Fibroblast of the aortic adventitia (primary cell): ENCODE measurements around the gene RAB11B. TPM values are rescaled to one million over a fixed set of nuclear protein-coding genes. Genes with fewer than 3 reads are reported as not detected.
"Not testable (repeated sequence)": the region's sequence is repeated elsewhere in the genome, so short reads cannot be mapped to it uniquely, and the experiment has no call there.

Experiments used
- DNase-seq: peaks from one replicate; pipeline ENCODE4 v3.0.0-alpha.2; 2010; ENCODE audit warnings: low read depth
- H3K4me3 ChIP-seq: 2 replicates; pipeline ENCODE4 v1.5.1; 2011; ENCODE audit warnings: low read depth, mild to moderate bottlenecking, control low read depth, low read length, moderate library complexity
- CTCF ChIP-seq: IDR thresholded peaks from 2 replicates; pipeline ENCODE4 v1.5.1; 2011; ENCODE audit warnings: mild to moderate bottlenecking, low read length, control low read depth, inconsistent platforms; ENCODE audit not compliant: insufficient read depth
- total RNA-seq: library from RNA; depleted of rRNA; stranded (reverse); fragments of >200 nt; gene quantifications from 2 replicates; pipeline ENCODE4 v1.2.3, GENCODE V29; 2012; ENCODE audit warnings: low replicate concordance

RAB11B gene
- total RNA-seq, 1 donor, result 15.7 TPM

- no peak for DNase-seq
- TF ChIP-seq CTCF, result no peak
- no peak overlapping the region for H3K4me3 ChIP-seq
Measured at GRCh38 chr19:8416796-8417195, 26.6 kb downstream of the RAB11B start.

DNA sequence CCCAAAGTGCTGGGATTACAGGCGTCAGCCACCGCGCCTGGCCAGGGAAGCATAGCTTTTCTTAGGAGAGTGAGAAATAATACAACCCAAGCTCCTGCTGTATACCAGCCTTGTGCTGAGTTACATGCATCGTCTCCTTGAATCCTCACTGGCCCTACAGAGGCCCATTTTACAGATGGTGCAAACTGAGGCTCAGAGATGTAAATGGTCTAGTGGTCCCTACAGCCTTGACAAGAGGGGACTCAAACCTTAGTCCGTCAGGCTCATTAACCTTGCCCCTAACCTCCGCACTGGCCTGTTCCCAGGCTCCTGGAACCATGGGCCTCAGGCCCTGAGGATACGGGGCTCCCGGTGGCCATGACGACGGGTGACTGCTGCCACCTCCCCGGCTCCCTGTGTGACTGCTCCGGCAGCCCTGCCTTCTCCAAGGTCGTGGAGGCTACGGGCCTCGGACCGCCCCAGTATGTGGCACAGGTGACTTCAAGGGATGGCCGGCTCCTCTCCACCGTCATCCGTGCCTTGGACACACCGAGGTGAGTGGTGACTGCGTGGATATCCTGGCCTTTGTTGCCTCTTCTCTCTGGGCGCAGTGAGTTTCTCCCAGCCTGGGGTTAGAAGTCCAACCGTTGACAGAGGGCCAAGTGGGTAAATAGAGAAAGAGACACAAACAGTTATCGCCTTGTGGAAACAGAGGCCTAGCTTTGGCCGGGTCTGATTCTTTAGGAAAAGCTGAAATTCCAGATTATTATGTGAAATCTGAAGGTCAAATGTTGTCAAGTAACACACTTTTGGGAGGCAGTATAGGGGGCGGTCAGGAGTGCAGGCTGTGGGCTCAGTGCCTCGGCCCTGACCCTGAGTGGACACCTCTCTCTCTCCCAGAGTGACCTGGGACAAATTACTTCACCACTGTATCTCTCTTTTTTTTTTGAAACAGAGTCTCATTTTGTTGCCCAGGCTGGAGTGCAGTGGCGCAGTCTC is 31.6 kb downstream of the RAB11B start:
- no peak for DNase-seq
- TF ChIP-seq CTCF, result no peak
- no peak overlapping the region for H3K4me3 ChIP-seq

- peak; percentile 99 for DNase-seq
- H3K4me3 ChIP-seq, result peak overlapping the region; percentile 33
- no peak for TF ChIP-seq CTCF
Measured at GRCh38 chr19:8423817-8424223, 33.7 kb downstream of the RAB11B start.

DNA sequence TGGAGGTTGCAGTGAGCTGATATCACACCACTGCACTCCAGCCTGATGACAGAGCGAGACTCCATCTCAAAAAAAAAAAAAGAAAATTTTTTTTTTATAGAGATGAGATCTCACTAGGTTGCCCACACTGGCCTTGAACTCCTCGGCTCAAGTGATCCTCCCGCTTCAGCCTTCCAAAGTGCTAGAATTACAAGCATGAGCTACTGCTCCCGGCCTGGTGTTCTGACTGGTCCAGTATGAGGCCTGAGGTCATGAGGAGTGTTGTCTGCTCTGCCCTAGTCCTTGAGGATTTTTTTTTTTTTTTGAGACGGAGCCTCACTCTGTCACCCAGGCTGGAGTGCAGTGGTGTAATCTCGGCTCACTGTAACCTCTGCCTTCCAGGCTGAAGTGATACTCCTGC is 35.2 kb downstream of the RAB11B start:
- not testable (repeated sequence) for DNase-seq, H3K4me3 ChIP-seq

DNA sequence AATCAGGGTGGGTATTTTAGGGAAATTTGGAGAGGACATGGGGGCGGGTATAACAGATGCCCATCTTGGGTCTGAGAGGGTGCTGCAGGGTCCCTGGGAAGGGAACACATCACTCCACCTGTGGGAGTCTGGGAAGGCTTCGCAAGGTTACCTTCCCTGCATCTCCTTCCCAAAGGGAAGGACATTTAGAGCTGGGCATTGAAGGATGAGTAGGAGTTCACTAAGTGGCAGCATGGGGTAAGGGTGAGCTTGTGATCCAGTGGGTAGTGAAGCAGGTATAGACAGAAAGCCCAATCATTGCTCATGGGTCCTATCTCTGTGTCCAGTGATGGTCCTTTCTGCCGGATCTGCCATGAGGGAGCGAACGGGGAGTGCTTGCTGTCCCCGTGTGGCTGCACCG is 36.1 kb downstream of the RAB11B start:
- no peak for DNase-seq
- H3K4me3 ChIP-seq, result no peak overlapping the region
- TF ChIP-seq CTCF, result no peak

DNA sequence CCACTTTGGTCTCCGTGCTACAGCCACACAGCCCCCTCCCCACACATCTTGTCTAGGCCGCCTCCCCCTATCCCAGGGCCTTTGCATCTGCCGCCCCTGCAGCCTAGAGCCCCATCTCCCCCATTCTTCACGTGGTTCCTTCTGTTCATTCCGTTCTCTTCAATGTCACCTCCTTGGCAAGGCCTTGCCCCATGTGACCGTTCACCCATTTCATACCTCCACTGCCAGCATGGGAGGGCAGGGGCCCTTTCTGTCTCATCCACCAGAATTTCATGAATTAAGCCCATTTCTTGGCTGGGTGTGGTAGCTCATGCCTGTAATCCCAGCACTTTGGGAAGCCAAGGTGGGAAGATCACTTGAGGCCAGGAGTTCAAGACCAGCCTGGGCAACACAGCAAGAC is 38.9 kb downstream of the RAB11B start:
- no peak overlapping the region for H3K4me3 ChIP-seq
- no peak for DNase-seq
- no peak for TF ChIP-seq CTCF

DNA sequence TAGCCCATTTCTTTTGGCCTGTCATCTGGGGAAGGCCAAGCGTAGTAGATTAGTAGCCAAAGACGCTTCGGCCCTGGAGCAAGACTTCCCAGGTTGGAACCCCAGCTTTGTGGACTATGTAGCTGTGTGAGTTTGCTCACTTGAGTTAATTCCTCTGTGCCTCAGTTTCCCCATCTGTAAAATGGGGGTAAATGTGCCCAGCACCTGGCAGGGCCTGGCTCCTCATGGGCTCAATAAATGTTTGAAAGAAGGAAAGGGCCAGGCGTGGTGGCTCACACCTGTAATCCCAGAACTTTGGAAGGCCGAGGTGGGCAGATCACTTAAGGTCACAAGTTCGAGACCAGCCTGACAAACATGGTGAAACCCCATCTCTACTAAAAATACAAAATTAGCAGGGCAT is 39.7 kb downstream of the RAB11B start:
- no peak for DNase-seq
- H3K4me3 ChIP-seq, result no peak overlapping the region
- no peak for TF ChIP-seq CTCF
